Transverse colon (tissue), 4 donors: Measurements from ENCODE around the gene FNDC7. TPM values are rescaled to one million over a fixed set of nuclear protein-coding genes. Genes with fewer than 3 reads are reported as not detected.

Source experiments
- DNase-seq: peaks from one replicate; pipeline ENCODE4 v3.0.0-alpha.2; 2019
- H3K27ac ChIP-seq, 4 donors: fragments of 200-600 bp; sonication (generic); 2 replicates each; pipeline ENCODE4 v1.5.1; 2016 to 2018; ENCODE audit warnings: inconsistent platforms in 4 of 4
- H3K27me3 ChIP-seq: fragments of 200-600 bp; sonication (generic); 2 replicates; pipeline ENCODE4 v1.5.1; 2017; ENCODE audit warnings: inconsistent platforms
- H3K36me3 ChIP-seq, 4 donors: fragments of 200-600 bp; sonication (generic); 2 replicates each; pipeline ENCODE4 v1.5.1; 2017 to 2019; ENCODE audit warnings: inconsistent platforms in 4 of 4
- H3K4me1 ChIP-seq, 4 donors: fragments of 200-600 bp; sonication (generic); 2 replicates each; pipeline ENCODE4 v1.5.1; 2017 to 2020; ENCODE audit warnings: inconsistent platforms in 4 of 4
- H3K4me3 ChIP-seq, 4 donors: fragments of 200-600 bp; sonication (generic); 1 replicate in 1 of 4; 2 replicates in 3 of 4; pipeline versions ENCODE4 v1.5.1 to v1.6.1; 2017 to 2019; ENCODE audit warnings: inconsistent platforms in 4 of 4
- H3K9me3 ChIP-seq, 2 donors: fragments of 200-600 bp; sonication (generic); 2 replicates each; pipeline ENCODE4 v1.5.1; 2017 to 2019; ENCODE audit warnings: inconsistent platforms in 2 of 2
- CTCF ChIP-seq, 5 experiments: fragments of 200-600 bp in 3 of 5; fragments of 450-650 bp in 2 of 5; sonication (generic) in 3 of 5; IDR thresholded peaks; 1 replicate in 2 of 5; 2 replicates in 3 of 5; pipeline ENCODE4 v1.5.1; 2016 to 2017; ENCODE audit warnings: antibody characterized with exemption in 5 of 5, inconsistent platforms in 3 of 5, mild to moderate bottlenecking in 2 of 5, moderate library complexity in 1 of 5
- EP300 ChIP-seq: sonication (generic); formaldehyde crosslinking; IDR thresholded peaks from one replicate; pipeline ENCODE4 v1.6.1; 2017; ENCODE audit warnings: antibody characterized with exemption, low read depth
- POLR2A ChIP-seq: fragments of 450-650 bp; IDR thresholded peaks from one replicate; pipeline ENCODE4 v1.6.1; 2016; ENCODE audit warnings: antibody characterized with exemption, mild to moderate bottlenecking, moderate library complexity
- POLR2AphosphoS5 ChIP-seq, 3 donors: sonication (generic); formaldehyde crosslinking; IDR thresholded peaks; one replicate each; pipeline ENCODE4 v1.6.1; 2016; ENCODE audit warnings: antibody characterized with exemption in 3 of 3
- WGBS, 2 donors: methylation state at CpG; one replicate each; pipeline ENCODE4 v1.1.5; 2018; ENCODE audit warnings: low coverage in 1 of 2; 5-methylcytosine and 5-hydroxymethylcytosine counted together
- in situ Hi-C, 4 donors: fragments of 200-750 bp; cut with MboI; loops; one replicate each; pipeline versions ENCODE4 v1.15.0 to v1.15.1; 2017; ENCODE audit warnings: low sequenced_read_pairs in 3 of 4, low pct_ligation_motif_present in 1 of 4, low pct_unique_long_range_greater_than_20kb in 1 of 4
- intact Hi-C: fragments of 100-400 bp; cut with DNase I; formaldehyde crosslinking; loops from one replicate; pipeline ENCODE4 v1.15.1; 2023; ENCODE audit warnings: low total_unique reads
- total RNA-seq, 4 donors: library from RNA; depleted of rRNA; stranded (reverse); fragments of >200 nt; gene quantifications; one replicate each; pipeline ENCODE4 v1.1.0, GENCODE V29; 2016

Gene FNDC7
- total RNA-seq, 4 donors from 2014 or later, result not detected

DNA sequence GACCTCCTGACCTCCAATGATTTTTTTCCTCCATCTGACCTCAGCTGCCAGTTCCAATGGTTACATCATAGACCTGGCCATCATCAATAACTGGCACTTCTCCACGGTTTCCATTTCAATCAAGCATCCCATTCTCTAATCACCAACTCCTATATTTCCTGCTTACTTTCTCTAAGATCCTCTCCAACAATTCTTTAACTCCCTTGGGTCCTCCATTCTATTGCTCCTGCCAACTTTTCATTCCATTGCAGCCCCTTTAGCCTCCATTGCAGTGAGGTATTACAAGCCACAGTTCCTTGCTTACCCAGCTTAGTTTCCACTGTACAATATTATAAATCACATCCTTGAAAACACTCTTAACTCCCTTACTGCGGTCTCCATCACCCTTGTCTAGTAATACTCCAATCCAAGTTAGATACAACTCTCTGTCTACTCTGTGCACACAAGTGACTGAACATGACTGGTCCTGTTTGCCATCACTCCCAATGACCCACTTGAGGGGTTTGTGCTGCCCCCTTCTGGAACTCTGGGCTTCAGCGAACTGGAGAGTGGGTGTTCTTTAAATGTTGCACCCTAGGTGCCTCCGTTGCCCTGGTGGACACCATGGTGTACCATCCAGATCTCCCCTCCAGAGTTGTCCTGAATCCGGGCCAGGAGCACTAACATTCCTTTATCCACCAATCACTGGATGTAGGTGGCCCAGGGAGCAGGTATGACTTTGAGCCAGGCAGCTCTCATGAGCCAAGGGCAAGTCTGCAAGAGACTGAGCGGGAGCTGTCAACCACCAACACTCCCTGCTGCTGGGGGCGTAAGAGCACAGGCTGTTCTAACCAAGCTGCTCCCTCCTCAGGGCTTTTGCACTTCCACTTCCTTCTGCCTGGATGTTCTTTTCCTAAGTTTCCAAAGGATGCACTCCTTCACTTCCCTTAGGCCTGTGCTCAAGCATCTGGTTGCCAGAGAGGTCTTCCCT is 3.7 kb upstream of the FNDC7 start:
- Histone ChIP-seq H3K4me1 (peaks cover 0 to 11% (median 2%) of the 10 kb centered on the region in 4 donors), H3K36me3 (no peaks in the 10 kb centered on the region), H3K4me3 (no peak overlapping the region), H3K27me3 (no peaks in the 10 kb centered on the region), H3K9me3 (no peaks in the 10 kb centered on the region), H3K27ac (no peak overlapping the region)
- in situ Hi-C loops, result no loop called here
- intact Hi-C loops, result no loop called here
- TF ChIP-seq POLR2AphosphoS5 (IDR thresholded peaks at IDR 0.05) (no peak), POLR2A (no peak), CTCF (IDR thresholded peaks at IDR 0.05) (peak in 1 of 5 experiments; percentile 9), EP300 (no peak)
- peak; percentile 26 for DNase-seq
- 68 to 81% methylated on average over 3 to 7 of the region's 7 CpGs for WGBS, 2 donors

DNA sequence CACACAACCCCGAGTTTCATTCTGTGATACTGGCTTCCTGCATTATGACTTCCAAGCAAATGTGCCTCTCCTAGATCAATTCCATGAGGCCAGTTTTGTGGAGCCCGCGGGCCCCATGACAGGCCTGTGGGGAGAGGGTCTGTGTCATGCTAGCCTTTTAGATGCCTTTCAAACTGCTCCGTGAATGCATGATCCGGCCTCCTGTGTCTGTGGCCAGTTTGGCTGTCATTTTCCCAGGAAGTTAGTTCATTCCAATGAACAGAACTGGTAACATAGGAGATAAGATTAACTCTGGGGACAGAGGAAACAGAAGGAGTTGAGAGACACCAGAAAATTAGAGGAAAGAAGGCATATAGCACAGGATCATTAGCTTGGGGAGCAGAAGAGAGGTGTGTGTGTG is 3.2 kb downstream of the FNDC7 start:
- Histone ChIP-seq H3K36me3 (no peaks in the 10 kb centered on the region), H3K27ac (no peak overlapping the region), H3K27me3 (no peaks in the 10 kb centered on the region), H3K4me1 (no peaks in the 10 kb centered on the region), H3K4me3 (no peak overlapping the region), H3K9me3 (no peaks in the 10 kb centered on the region)
- in situ Hi-C loops, result no loop called here
- intact Hi-C loops, result no loop called here
- TF ChIP-seq POLR2AphosphoS5 (IDR thresholded peaks at IDR 0.05) (no peak), EP300 (no peak), CTCF (IDR thresholded peaks at IDR 0.05) (no peak), POLR2A (no peak)
- WGBS, 2 donors, result 50 to 85% methylated on average over 1 to 5 of the region's 5 CpGs
- no peak for DNase-seq

DNA sequence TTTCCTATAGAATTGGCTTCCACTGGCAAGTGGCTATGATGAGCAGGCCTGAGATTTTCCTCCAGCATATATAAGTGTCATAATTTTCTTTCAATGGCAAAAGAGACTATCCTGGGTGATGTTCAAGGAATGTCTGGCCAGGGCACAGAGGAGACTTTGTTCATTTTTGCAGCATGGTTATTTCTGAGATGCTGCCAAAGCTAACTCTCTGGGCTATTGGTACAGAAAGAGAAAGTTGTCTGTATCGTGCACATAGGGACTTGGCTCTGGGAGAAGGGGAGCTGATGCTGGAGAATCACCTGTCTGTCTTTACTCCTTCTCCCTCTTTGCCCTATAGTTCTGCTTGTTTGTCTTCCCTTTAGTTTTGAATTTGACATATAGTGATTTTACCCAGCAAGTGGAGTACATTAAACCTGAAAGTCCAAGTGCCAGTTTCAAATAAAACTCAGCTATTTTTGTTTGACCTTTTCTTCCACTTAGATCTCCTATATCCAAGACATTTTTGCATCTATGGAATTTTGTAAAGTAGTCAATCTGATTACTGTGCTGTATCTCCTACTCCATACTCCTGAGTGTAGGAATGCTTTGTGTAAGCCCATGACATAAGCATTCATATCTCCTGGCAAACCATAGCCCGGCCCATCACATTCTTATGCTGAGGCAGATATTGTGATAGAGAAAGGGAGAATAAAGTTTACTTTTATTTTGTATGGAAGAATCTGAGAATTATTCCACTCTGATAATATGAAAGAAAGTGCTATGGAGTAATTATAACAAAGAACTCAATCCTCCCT is 3.9 kb downstream of the FNDC7 start:
- Histone ChIP-seq H3K36me3 (no peaks in the 10 kb centered on the region), H3K27me3 (no peaks in the 10 kb centered on the region), H3K27ac (no peak overlapping the region), H3K4me3 (no peak overlapping the region), H3K9me3 (no peaks in the 10 kb centered on the region), H3K4me1 (no peaks in the 10 kb centered on the region)
- no peak for TF ChIP-seq EP300
- no peak for TF ChIP-seq CTCF (IDR thresholded peaks at IDR 0.05)
- no peak for TF ChIP-seq POLR2A
- TF ChIP-seq POLR2AphosphoS5 (IDR thresholded peaks at IDR 0.05), result no peak
- DNase-seq, result no peak
- intact Hi-C loops (no loop called here), in situ Hi-C loops (no loop called here)
- 81 to 95% methylated on average over 2 of the region's 2 CpGs for WGBS, 2 donors

DNA sequence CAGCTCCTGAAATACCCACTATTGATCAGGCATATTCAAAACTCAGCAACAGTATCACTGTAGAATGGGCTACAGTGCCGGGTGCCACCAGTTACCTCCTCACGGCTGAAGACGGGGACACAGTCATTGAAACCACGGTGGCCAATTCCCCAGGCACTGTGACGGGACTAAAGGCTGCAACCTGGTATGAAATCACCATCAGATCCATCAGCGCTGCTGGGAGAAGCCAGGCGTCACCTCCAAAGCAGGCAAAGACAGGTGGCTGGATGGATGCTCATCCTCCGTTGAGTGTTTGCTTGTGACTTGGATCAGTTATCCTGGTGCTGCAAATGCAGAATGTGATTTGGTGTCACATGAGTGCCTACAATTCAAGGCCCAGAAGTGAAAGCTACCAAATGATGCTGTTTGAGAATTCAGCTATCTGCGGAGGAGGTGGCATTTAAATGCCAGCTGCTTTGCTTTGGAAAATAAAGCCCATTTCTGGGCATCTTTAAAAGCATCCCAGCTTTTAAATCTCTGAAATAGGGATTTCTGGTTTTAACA is 5.1 kb downstream of the FNDC7 start:
- Histone ChIP-seq H3K27ac (no peak overlapping the region), H3K4me1 (no peaks in the 10 kb centered on the region), H3K27me3 (no peaks in the 10 kb centered on the region), H3K4me3 (no peak overlapping the region), H3K36me3 (no peaks in the 10 kb centered on the region), H3K9me3 (no peaks in the 10 kb centered on the region)
- no peak for TF ChIP-seq POLR2AphosphoS5 (IDR thresholded peaks at IDR 0.05)
- TF ChIP-seq POLR2A, result no peak
- no peak for TF ChIP-seq EP300
- TF ChIP-seq CTCF (IDR thresholded peaks at IDR 0.05), result no peak
- intact Hi-C loops (no loop called here), in situ Hi-C loops (no loop called here)
- no peak for DNase-seq
- 87% methylated on average over 9 of the region's 9 CpGs; no CpG with 5 or more reads in 1 of the 2 donors for WGBS, 2 donors
